ENCODE results near the gene RAB11FIP4. TPM values are rescaled to one million over a fixed set of nuclear protein-coding genes. Genes with fewer than 3 reads are reported as not detected.

The RAB11FIP4 gene
- total and polyA plus RNA-seq, 2 of the 13 experiments (the other 11 are each of a cell fraction or from before 2014, with no cell fraction given), result 28.0 to 89.3 TPM

- ATAC-seq (no peak), DNase-seq (ENCODE audit: low spot score) (no peak), FAIRE-seq (no peak)
- BruUV-seq (replicated peaks), result no TSS peak
- H4K20me1 ChIP-seq (ENCODE audit: insufficient read depth, low read length), result no peaks in the 10 kb centered on the region
- H3K4me3 ChIP-seq (replicated peaks in 1 of 3; ENCODE audit: insufficient read depth in 1 of 3, low read depth in 2 of 3, low read length in 3 of 3), result no peak overlapping the region
- no peaks in the 10 kb centered on the region for H3K36me3 ChIP-seq (replicated peaks in 1 of 2; ENCODE audit: control insufficient read depth in 1 of 2, insufficient read depth in 2 of 2, low read length in 2 of 2)
- WGBS (ENCODE audit: low lambda C conversion rate), result 64% methylated on average over 3 of the region's 3 CpGs
- no peak overlapping the region for H3K4me2 ChIP-seq (ENCODE audit: low read depth, low read length)
- H3K27me3 ChIP-seq (ENCODE audit: control insufficient read depth in 1 of 2, insufficient read depth in 2 of 2, low read length in 2 of 2), result no peaks in the 10 kb centered on the region
- no peak overlapping the region for H3K27ac ChIP-seq (ENCODE audit: extremely low read length, insufficient read depth, low read length)
- peaks cover 22% of the 10 kb centered on the region for H3K4me1 ChIP-seq (ENCODE audit: insufficient read depth, low read length)
- ChIA-PET POLR2A (interaction anchor here (1.2 to 1.8 kb wide), 2 partner anchors 38 to 50 kb away, joined by 3 to 7 read pairs; no protein-coding TSS in a partner anchor), CTCF (ENCODE audit: low intra/inter-chr PET ratio, low total read pairs) (no interaction called here)
- no peaks in the 10 kb centered on the region for H3K79me2 ChIP-seq (ENCODE audit: insufficient read depth, low read length)
- no peak overlapping the region for H2AFZ ChIP-seq (ENCODE audit: low read length)
- no peak overlapping the region for H3K9ac ChIP-seq (ENCODE audit: insufficient read depth, low read depth, low read length)
- H3K9me3 ChIP-seq (ENCODE audit: low read length), result no peaks in the 10 kb centered on the region
- in situ Hi-C loops (cut with HindIII; ENCODE audit: extremely low pct_ligation_motif_present, low pct_unique_long_range_greater_than_20kb) (no loop called here), intact Hi-C loops (cut with micrococcal nuclease; ENCODE audit: unreplicated experiment) (no loop called here)
- TF ChIP-seq TRIM22 (IDR thresholded peaks at IDR 0.05) (no peak), ZSCAN21 (CRISPR knock-in tag; IDR thresholded peaks at IDR 0.05; ENCODE audit: borderline replicate concordance) (no peak), ZNF496 (CRISPR knock-in tag; IDR thresholded peaks at IDR 0.05; ENCODE audit: insufficient replicate concordance) (no peak), ZBTB26 (CRISPR knock-in tag; IDR thresholded peaks at IDR 0.05; ENCODE audit: borderline replicate concordance) (no peak), ZNF276 (CRISPR knock-in tag; IDR thresholded peaks at IDR 0.05; ENCODE audit: low read depth) (no peak), LCORL (IDR thresholded peaks at IDR 0.05) (no peak), LCORL (CRISPR knock-in tag; IDR thresholded peaks at IDR 0.05) (no peak), MIXL1 (CRISPR knock-in tag; IDR thresholded peaks at IDR 0.05) (no peak), ZNF431 (CRISPR knock-in tag; IDR thresholded peaks at IDR 0.05; ENCODE audit: borderline replicate concordance, low read depth) (no peak), ZNF761 (CRISPR knock-in tag; conservative IDR thresholded peaks at IDR 0.05) (no peak), ZNF264 (CRISPR knock-in tag; IDR thresholded peaks at IDR 0.05) (no peak), MIER3 (CRISPR knock-in tag; IDR thresholded peaks at IDR 0.05; ENCODE audit: borderline replicate concordance) (no peak), ZFP41 (CRISPR knock-in tag; IDR thresholded peaks at IDR 0.05; ENCODE audit: borderline replicate concordance) (no peak), ZNF670 (CRISPR knock-in tag; IDR thresholded peaks at IDR 0.05; ENCODE audit: borderline replicate concordance) (no peak), ARID2 (CRISPR knock-in tag; IDR thresholded peaks at IDR 0.05; ENCODE audit: borderline replicate concordance) (no peak), KAT8 (CRISPR knock-in tag; IDR thresholded peaks at IDR 0.05) (no peak), KMT2A (CRISPR knock-in tag; IDR thresholded peaks at IDR 0.05) (no peak)
- TF ChIP-seq, protein P1, sequence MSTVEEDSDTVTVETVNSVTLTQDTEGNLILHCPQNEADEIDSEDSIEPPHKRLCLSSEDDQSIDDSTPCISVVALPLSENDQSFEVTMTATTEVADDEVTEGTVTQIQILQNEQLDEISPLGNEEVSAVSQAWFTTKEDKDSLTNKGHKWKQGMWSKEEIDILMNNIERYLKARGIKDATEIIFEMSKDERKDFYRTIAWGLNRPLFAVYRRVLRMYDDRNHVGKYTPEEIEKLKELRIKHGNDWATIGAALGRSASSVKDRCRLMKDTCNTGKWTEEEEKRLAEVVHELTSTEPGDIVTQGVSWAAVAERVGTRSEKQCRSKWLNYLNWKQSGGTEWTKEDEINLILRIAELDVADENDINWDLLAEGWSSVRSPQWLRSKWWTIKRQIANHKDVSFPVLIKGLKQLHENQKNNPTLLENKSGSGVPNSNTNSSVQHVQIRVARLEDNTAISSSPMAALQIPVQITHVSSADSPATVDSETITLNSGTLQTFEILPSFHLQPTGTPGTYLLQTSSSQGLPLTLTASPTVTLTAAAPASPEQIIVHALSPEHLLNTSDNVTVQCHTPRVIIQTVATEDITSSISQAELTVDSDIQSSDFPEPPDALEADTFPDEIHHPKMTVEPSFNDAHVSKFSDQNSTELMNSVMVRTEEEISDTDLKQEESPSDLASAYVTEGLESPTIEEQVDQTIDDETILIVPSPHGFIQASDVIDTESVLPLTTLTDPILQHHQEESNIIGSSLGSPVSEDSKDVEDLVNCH (CRISPR knock-in tag; IDR thresholded peaks at IDR 0.05), result no peak
- TF ChIP-seq, protein P2, sequence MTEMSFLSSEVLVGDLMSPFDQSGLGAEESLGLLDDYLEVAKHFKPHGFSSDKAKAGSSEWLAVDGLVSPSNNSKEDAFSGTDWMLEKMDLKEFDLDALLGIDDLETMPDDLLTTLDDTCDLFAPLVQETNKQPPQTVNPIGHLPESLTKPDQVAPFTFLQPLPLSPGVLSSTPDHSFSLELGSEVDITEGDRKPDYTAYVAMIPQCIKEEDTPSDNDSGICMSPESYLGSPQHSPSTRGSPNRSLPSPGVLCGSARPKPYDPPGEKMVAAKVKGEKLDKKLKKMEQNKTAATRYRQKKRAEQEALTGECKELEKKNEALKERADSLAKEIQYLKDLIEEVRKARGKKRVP (CRISPR knock-in tag; IDR thresholded peaks at IDR 0.05), result no peak
Observed at GRCh38 chr17:31449746-31450145, 58.3 kb downstream of the RAB11FIP4 start.

Data from HepG2 (cell line).